SIG-M5 treated with dmso at 0.1 percent for 504 hours (cell line): ENCODE data around the gene IQSEC2.

ENCODE experiments used
- DNase-seq: peaks from one replicate; lab custom pipeline; 2025; ENCODE audit not compliant: unreplicated experiment; lab: John Stamatoyannopoulos, UW

Gene IQSEC2

GRCh38 chrX:53281321-53281822, at the start of gene IQSEC2:
Gene IQSEC2 (minus strand): TSS chrX:53281584.
- DNase-seq, result peak; percentile 39

DNA sequence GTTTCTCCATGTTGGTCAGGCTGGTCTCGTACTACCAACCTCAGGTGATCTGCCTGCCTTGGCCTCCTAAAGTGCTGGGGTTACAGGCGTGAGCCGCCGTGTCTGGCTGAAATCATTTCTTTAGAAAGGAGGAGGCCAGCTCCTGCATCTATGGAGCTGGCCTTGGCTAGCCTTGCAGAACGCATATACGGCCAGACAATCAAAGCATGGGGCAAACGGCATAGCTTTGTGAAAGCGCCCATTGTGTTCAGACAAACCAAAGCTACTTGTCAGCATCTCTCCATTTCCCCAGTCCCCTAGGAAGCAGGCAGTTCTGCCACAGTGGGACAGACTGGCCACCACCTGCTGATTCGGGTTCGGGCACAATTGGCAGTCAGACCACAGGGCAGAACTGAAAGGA, 48.9 kb upstream of the IQSEC2 start:
- no peak for DNase-seq

- no peak for DNase-seq
These were observed 43.4 kb upstream of the IQSEC2 start for GRCh38 chrX:53324803-53325202.

DNA sequence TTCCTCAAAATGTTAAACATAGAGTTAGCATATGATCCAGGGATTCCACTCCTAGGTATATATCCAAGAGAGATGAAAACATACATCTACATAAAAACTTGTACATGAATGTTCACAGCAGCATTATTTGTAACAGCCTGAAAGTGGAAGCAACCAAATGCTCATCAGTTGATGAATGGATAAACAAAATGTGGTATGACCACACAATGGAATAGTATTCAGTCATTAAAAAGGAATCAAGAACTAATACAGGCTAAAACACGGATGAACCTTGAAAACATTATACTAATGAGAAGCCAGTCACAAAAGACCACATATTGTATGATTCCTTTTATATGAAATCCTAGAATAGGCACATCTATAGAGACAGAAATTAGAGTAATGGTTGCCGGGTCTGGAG, 42.7 kb upstream of the IQSEC2 start:
- no peak for DNase-seq

DNA sequence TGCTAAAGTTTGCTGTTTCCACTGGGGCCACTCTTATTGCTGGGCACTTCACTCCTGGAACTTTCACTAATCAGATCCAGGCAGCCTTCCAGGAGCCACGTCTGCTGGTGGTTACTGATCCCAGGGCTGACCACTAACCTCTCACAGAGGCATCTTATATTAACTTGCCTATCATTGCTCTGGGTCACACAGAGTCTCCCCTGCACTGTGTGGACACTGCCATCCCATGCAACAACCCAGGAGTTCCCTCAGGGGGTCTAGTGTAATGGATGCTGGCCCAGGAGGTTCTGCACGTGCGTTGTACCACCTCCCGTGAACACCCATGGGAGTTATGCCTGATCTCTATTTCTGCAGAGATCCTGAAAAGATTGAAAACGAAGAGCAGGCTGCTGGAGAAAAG, 41.8 kb upstream of the IQSEC2 start:
- DNase-seq, result no peak

DNA sequence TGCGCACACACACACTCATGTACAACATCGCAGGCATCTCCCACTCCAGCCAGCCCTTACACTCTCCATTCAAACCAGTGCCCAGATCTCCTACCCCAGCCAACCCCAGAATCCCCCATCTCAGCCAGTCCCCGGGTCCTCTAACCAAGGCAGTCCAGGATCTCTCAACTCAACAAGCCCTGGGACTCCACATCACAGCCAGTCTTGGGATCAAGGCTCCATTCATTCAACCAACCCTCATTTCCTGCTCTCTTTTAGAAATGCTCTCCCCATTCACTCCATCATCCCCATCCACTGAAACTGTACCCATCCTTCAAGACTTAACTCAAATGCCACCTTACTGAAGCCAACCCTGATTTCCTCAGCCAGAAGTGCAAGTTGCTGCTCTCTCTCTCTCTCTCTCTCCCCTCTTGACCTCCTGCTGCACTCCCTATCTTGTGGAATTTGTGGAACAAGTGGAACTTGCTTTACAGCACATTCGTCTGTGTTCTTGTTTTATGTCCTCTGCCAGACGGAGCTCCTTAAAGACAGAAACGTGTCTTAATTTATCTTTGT, 40.6 kb upstream of the IQSEC2 start:
- no peak for DNase-seq

GRCh38 chrX:53321230-53321942, 40.0 kb upstream of the IQSEC2 start:
- no peak for DNase-seq

- DNase-seq, result no peak
These were observed 39.3 kb upstream of the IQSEC2 start for GRCh38 chrX:53320543-53321229.

GRCh38 chrX:53319614-53320542, 38.5 kb upstream of the IQSEC2 start:
- DNase-seq, result no peak

- no peak for DNase-seq
These were observed 37.5 kb upstream of the IQSEC2 start for GRCh38 chrX:53318766-53319353.

- peak; percentile 48 for DNase-seq
These were observed 36.1 kb upstream of the IQSEC2 start for GRCh38 chrX:53317365-53318069.

GRCh38 chrX:53316860-53317237, 35.5 kb upstream of the IQSEC2 start:
- DNase-seq, result no peak

GRCh38 chrX:53316111-53316859, 34.9 kb upstream of the IQSEC2 start:
- DNase-seq, result no peak

GRCh38 chrX:53313728-53314105, 32.3 kb upstream of the IQSEC2 start:
- no peak for DNase-seq

DNA sequence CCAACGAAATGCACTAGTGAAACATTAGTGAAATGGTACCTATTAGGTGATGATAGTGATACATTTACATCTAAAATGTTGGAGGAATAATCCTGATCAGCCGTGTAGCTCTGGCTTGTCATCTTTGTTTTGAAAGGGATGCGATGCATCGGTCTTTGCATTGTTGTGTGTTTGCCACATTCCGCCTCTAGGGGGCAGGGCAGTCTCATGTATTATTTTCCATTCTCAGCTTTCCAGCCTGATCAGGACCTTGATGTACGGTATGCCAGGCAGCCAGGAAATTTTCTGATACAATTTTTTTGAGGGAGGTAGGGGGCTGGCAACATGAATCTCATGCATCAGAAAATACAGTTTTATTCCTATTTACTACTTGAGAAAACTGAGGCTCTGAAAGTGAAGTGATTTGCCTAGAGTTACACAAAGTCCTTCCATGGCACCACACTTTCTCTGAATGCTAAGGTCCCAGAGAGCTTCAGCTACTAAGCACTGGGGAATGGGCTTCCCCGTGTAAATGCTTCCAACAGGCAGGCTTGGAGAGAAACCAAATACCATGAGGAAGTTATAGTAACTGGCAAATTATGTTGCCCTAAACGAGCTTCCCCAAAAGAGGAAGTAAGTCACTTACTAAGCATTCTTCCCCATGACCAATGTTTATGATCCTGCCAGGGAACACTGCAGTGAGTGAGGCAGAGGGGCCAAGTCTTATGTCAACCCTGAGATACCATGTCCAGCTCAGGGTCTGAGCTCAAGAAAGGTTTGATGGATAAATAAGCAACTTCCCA, 31.8 kb upstream of the IQSEC2 start:
- peak; percentile 73 for DNase-seq

- no peak for DNase-seq
These were observed 28.5 kb upstream of the IQSEC2 start for GRCh38 chrX:53309837-53310236.

DNA sequence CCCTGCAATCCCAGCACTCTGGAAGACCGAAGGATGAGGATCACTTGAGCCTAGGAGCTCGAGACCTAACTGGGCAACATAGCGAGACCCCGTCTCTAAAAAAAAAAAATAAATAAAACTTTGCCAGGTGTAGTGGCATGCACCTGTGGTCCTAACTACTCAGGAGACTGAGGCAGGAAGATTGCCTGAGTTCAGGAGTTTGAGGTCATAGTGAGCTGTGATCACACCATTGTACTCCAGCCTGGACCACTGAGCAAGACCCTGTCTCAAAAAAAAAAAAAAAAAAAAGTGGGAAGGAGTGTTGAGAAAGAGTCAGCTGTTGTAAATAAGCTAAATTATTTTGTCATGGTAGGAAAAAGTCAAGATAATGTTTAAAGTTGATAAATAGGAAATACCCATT, 27.5 kb upstream of the IQSEC2 start:
- DNase-seq, result no peak

DNA sequence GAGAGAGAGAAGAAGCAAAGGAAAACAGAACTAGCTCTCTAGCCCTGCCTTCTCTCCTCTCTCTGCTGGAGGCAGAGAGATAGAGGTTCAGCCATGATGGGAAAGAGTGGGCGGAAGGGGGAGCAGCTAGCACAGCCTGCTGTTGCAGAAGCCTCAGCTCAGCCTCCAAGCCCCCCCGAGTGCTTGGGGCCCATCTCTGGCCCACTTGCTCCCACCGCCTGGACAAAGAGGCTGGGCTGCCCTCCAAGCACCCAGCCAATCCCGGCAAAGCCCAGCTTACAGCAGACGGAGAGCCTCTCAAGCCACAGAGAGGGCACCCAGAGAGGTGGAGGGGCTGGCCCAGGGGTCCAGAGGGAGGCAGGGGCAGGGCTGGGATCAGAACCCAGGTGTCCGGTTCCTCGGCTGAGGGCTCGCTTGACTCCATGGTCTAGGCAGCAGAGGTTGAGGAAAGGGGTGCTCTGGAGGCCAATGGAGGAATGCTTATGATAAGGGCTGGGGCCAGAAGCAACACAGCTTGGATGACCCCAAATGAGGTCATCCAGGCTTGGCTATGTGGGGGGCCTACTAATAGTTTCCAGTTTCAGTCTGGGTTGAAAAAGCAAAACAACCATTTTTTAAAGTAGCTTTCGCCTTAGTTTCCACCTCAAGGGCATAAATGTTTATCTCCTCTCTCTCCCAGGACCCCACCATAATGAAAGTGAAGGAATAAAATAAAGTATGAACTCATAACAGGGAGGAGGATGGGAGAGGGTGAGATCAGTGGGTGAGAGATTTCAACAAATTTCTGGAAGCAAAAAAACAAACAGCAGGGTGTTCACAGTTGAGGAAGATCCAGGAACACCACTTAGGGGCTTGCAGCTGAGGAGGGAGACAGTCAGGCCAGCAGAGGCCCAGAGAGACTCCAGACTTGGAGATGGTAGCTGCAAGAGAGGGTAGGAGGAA, 24.9 kb upstream of the IQSEC2 start:
- no peak for DNase-seq
